Stimulated activated effector memory CD8-positive, alpha-beta T cell treated with anti-CD3 and anti-CD28 coated beads, Interleukin-12 subunit alpha, Interleukin-12 subunit beta, amount 100 ng/mL, for 72 hours (primary cell): ENCODE measurements around the gene BCL2L11.
"Not testable (repeated sequence)": the region's sequence is repeated elsewhere in the genome, so short reads cannot be mapped to it uniquely, and the experiment has no call there.

ENCODE experiments used
- ATAC-seq: fragments of 150-1000 bp; cut with Tn5 transposase; 2 replicates; pipeline ENCODE4 v1.10.0; 2021
- DNase-seq, 2 donors: peaks; one replicate each; pipeline ENCODE4 v3.0.0; 2021 to 2022; ENCODE audit warnings: low spot score in 2 of 2
- H3K27ac Mint-ChIP-seq: one replicate; pipeline ENCODE4 v1.8.0; 2022; ENCODE audit warnings: mild to moderate bottlenecking, mixed read lengths
- H3K36me3 Mint-ChIP-seq: one replicate; pipeline ENCODE4 v1.8.0; 2022; ENCODE audit warnings: mild to moderate bottlenecking, mixed read lengths
- H3K4me1 Mint-ChIP-seq: one replicate; pipeline ENCODE4 v1.8.0; 2022; ENCODE audit warnings: mixed read lengths
- H3K4me3 Mint-ChIP-seq: one replicate; pipeline ENCODE4 v1.8.0; 2022; ENCODE audit warnings: mild to moderate bottlenecking, mixed read lengths
- H3K9me3 Mint-ChIP-seq: one replicate; pipeline ENCODE4 v1.8.0; 2022; ENCODE audit warnings: mixed read lengths

Gene BCL2L11

GRCh38 chr2:111120253-111121027, at the start of gene BCL2L11:
BCL2L11 (plus strand) TSS chr2:111120914; CDS start chr2:111123746, 2,832 bp downstream.
- Mint-ChIP-seq H3K4me3 (peak within 1 kb of the TSS; percentile 93), H3K4me1 (peaks cover 64% of the 10 kb centered on the region), H3K9me3 (no peaks in the 10 kb centered on the region), H3K27ac (peak within 1 kb of the TSS; percentile 88), H3K36me3 (peaks cover 79% of the 10 kb centered on the region)
- ATAC-seq (peak; percentile 73), DNase-seq (peak; percentile 93 to 94)

GRCh38 chr2:111071600-111072171, 49.0 kb upstream of the BCL2L11 start:
- Mint-ChIP-seq H3K4me3 (no peak overlapping the region), H3K27ac (no peak overlapping the region), H3K4me1 (no peaks in the 10 kb centered on the region), H3K9me3 (peaks cover 13% of the 10 kb centered on the region), H3K36me3 (no peaks in the 10 kb centered on the region)
- no peak for ATAC-seq
- no peak for DNase-seq

GRCh38 chr2:111072220-111072871, 48.4 kb upstream of the BCL2L11 start:
- no peak for ATAC-seq
- no peak for DNase-seq
- Mint-ChIP-seq H3K9me3 (peaks cover 15% of the 10 kb centered on the region), H3K4me1 (no peaks in the 10 kb centered on the region), H3K36me3 (no peaks in the 10 kb centered on the region), H3K27ac (no peak overlapping the region), H3K4me3 (no peak overlapping the region)

- not testable (repeated sequence) for H3K27ac Mint-ChIP-seq, H3K4me3 Mint-ChIP-seq, H3K4me1 Mint-ChIP-seq, DNase-seq, H3K9me3 Mint-ChIP-seq, H3K36me3 Mint-ChIP-seq, ATAC-seq
Measured at GRCh38 chr2:111082659-111083058, 38.1 kb upstream of the BCL2L11 start.

- no peak for DNase-seq
- no peak overlapping the region for H3K27ac Mint-ChIP-seq
- H3K36me3 Mint-ChIP-seq = no peaks in the 10 kb centered on the region
- H3K4me3 Mint-ChIP-seq = no peak overlapping the region
- no peaks in the 10 kb centered on the region for H3K9me3 Mint-ChIP-seq
- ATAC-seq = peak; percentile 99
- peaks cover 14% of the 10 kb centered on the region for H3K4me1 Mint-ChIP-seq
Measured at GRCh38 chr2:111091811-111092211, 28.9 kb upstream of the BCL2L11 start.

- peaks cover 15% of the 10 kb centered on the region for H3K4me1 Mint-ChIP-seq
- ATAC-seq = no peak
- DNase-seq = no peak
- no peaks in the 10 kb centered on the region for H3K36me3 Mint-ChIP-seq
- no peak overlapping the region for H3K27ac Mint-ChIP-seq
- H3K4me3 Mint-ChIP-seq = no peak overlapping the region
- no peaks in the 10 kb centered on the region for H3K9me3 Mint-ChIP-seq
Measured at GRCh38 chr2:111094691-111095090, 26.0 kb upstream of the BCL2L11 start.

GRCh38 chr2:111095434-111095833, 25.3 kb upstream of the BCL2L11 start:
- Mint-ChIP-seq H3K36me3 (no peaks in the 10 kb centered on the region), H3K9me3 (no peaks in the 10 kb centered on the region), H3K4me1 (peaks cover 18% of the 10 kb centered on the region), H3K27ac (no peak overlapping the region), H3K4me3 (no peak overlapping the region)
- DNase-seq = no peak
- ATAC-seq = no peak

GRCh38 chr2:111099402-111099801, 21.3 kb upstream of the BCL2L11 start:
- Mint-ChIP-seq H3K9me3 (no peaks in the 10 kb centered on the region), H3K4me3 (no peak overlapping the region), H3K27ac (no peak overlapping the region), H3K36me3 (no peaks in the 10 kb centered on the region), H3K4me1 (peaks cover 28% of the 10 kb centered on the region)
- DNase-seq (no peak), ATAC-seq (no peak)

- no peaks in the 10 kb centered on the region for H3K36me3 Mint-ChIP-seq
- peaks cover 28% of the 10 kb centered on the region for H3K4me1 Mint-ChIP-seq
- peak overlapping the region; percentile 41 for H3K4me3 Mint-ChIP-seq
- DNase-seq = peak in 1 of 2 donors; percentile 70
- peak overlapping the region; percentile 58 for H3K27ac Mint-ChIP-seq
- H3K9me3 Mint-ChIP-seq = no peaks in the 10 kb centered on the region
- ATAC-seq = peak; percentile 76
Measured at GRCh38 chr2:111100087-111100764, 20.5 kb upstream of the BCL2L11 start.

- H3K36me3 Mint-ChIP-seq = no peaks in the 10 kb centered on the region
- H3K27ac Mint-ChIP-seq = peak overlapping the region; percentile 58
- DNase-seq (peak in 1 of 2 donors; percentile 69), ATAC-seq (peak; percentile 96)
- H3K4me3 Mint-ChIP-seq = peak overlapping the region; percentile 41
- H3K9me3 Mint-ChIP-seq = no peaks in the 10 kb centered on the region
- peaks cover 30% of the 10 kb centered on the region for H3K4me1 Mint-ChIP-seq
Measured at GRCh38 chr2:111100765-111101162, 19.9 kb upstream of the BCL2L11 start.

GRCh38 chr2:111101592-111101991, 19.1 kb upstream of the BCL2L11 start:
- Mint-ChIP-seq H3K4me3 (no peak overlapping the region), H3K36me3 (no peaks in the 10 kb centered on the region), H3K9me3 (no peaks in the 10 kb centered on the region), H3K27ac (no peak overlapping the region), H3K4me1 (peaks cover 39% of the 10 kb centered on the region)
- ATAC-seq (peak; percentile 69), DNase-seq (no peak)

- Mint-ChIP-seq H3K4me3 (no peak overlapping the region), H3K9me3 (no peaks in the 10 kb centered on the region), H3K27ac (no peak overlapping the region), H3K4me1 (peaks cover 44% of the 10 kb centered on the region), H3K36me3 (no peaks in the 10 kb centered on the region)
- DNase-seq (no peak), ATAC-seq (no peak)
Measured at GRCh38 chr2:111102216-111102615, 18.5 kb upstream of the BCL2L11 start.

- ATAC-seq (no peak), DNase-seq (no peak)
- H3K27ac Mint-ChIP-seq = no peak overlapping the region
- H3K9me3 Mint-ChIP-seq = no peaks in the 10 kb centered on the region
- H3K4me1 Mint-ChIP-seq = peaks cover 31% of the 10 kb centered on the region
- no peak overlapping the region for H3K4me3 Mint-ChIP-seq
- no peaks in the 10 kb centered on the region for H3K36me3 Mint-ChIP-seq
Measured at GRCh38 chr2:111105926-111106325, 14.8 kb upstream of the BCL2L11 start.

- H3K9me3 Mint-ChIP-seq = no peaks in the 10 kb centered on the region
- DNase-seq (no peak), ATAC-seq (peak; percentile 88)
- H3K4me1 Mint-ChIP-seq = peaks cover 23% of the 10 kb centered on the region
- H3K36me3 Mint-ChIP-seq = no peaks in the 10 kb centered on the region
- H3K27ac Mint-ChIP-seq = no peak overlapping the region
- H3K4me3 Mint-ChIP-seq = no peak overlapping the region
Measured at GRCh38 chr2:111106706-111107105, 14.0 kb upstream of the BCL2L11 start.

- no peak for DNase-seq
- Mint-ChIP-seq H3K4me1 (peaks cover 16% of the 10 kb centered on the region), H3K9me3 (no peaks in the 10 kb centered on the region), H3K27ac (no peak overlapping the region), H3K4me3 (no peak overlapping the region), H3K36me3 (no peaks in the 10 kb centered on the region)
- no peak for ATAC-seq
Measured at GRCh38 chr2:111108745-111109271, 11.9 kb upstream of the BCL2L11 start.
